A549 (cell line): ENCODE measurements around the gene CUL3. TPM values are rescaled to one million over a fixed set of nuclear protein-coding genes. Genes with fewer than 3 reads are reported as not detected.
"Not testable (repeated sequence)": the region's sequence is repeated elsewhere in the genome, so short reads cannot be mapped to it uniquely, and the experiment has no call there.

Source experiments
- ATAC-seq, 2 experiments: fragments of 200-7000 bp in 1 of 2; fragments of >200 bp in 1 of 2; cut with Nextera tagmentation in 1 of 2; cut with Tn5 transposase in 1 of 2; 3 replicates each; pipeline versions ENCODE4 v1.8.0 to v1.9.1; 2018 to 2020; ENCODE audit warnings: mild to moderate bottlenecking in 1 of 2, moderate library complexity in 1 of 2
- CTCF ChIA-PET: fragments of 300-600 bp; sonication (Branson Sonifier 250); formaldehyde crosslinking; extraction: SDS; loops from one replicate; lab custom pipeline; 2021; ENCODE audit warnings: antibody characterized with exemption, inconsistent platforms; lab: Yijun Ruan, JAX
- POLR2A ChIA-PET: fragments of 350-600 bp; formaldehyde crosslinking; extraction: SDS; loops from one replicate; lab custom pipeline; 2021; ENCODE audit warnings: antibody characterized with exemption, inconsistent platforms; lab: Yijun Ruan, JAX
- DNase-seq, 2 experiments: peaks; one replicate each; pipeline versions ENCODE4 v3.0.0 to v3.0.0-alpha.2; 2011 to 2016; ENCODE audit warnings: low read depth in 1 of 2, low spot score in 1 of 2
- FAIRE-seq: peaks from 2 replicates; lab custom pipeline; 2011; peaks lifted over from hg19 to GRCh38; lab: Jason Lieb, UNC
- H3K27ac ChIP-seq, 2 experiments: fragments of >200 bp; sonication (Bioruptor Twin); formaldehyde crosslinking; 3 replicates each; pipeline ENCODE4 v1.5.1; 2016 to 2017
- H3K4me1 ChIP-seq: fragments of >200 bp; sonication (Bioruptor Twin); formaldehyde crosslinking; 3 replicates; pipeline ENCODE4 v1.6.1; 2016
- H3K4me2 ChIP-seq: fragments of >200 bp; sonication (Bioruptor Twin); formaldehyde crosslinking; 3 replicates; pipeline ENCODE4 v1.6.1; 2016
- H3K4me3 ChIP-seq: fragments of >200 bp; sonication (Bioruptor Twin); formaldehyde crosslinking; 3 replicates; pipeline ENCODE4 v1.5.1; 2016
- H3K9me3 ChIP-seq: fragments of >200 bp; sonication (Bioruptor Twin); formaldehyde crosslinking; 3 replicates; pipeline ENCODE4 v1.6.1; 2016
- EHF ChIP-seq: fragments of 250-450 bp; sonication (Bioruptor Pico); IDR thresholded peaks from 2 replicates; pipeline ENCODE4 v1.5.0; 2020; ENCODE audit warnings: mild to moderate bottlenecking
- FOSL2 ChIP-seq, 2 experiments: fragments of 450-650 bp in 1 of 2; fragments of >200 bp in 1 of 2; sonication (Bioruptor Twin) in 1 of 2; formaldehyde crosslinking; IDR thresholded peaks; 2 replicates each; pipeline versions ENCODE4 v1.5.0 to v1.6.1; 2016 to 2020; ENCODE audit warnings: mild to moderate bottlenecking in 1 of 2, moderate library complexity in 1 of 2
- FOXS1 ChIP-seq: fragments of 250-450 bp; sonication (Bioruptor Pico); IDR thresholded peaks from 2 replicates; pipeline ENCODE4 v1.5.0; 2020; ENCODE audit warnings: mild to moderate bottlenecking, moderate library complexity
- HOXA7 ChIP-seq: fragments of 250-450 bp; sonication (Bioruptor Pico); IDR thresholded peaks from 2 replicates; pipeline ENCODE4 v1.5.0; 2020; ENCODE audit warnings: mild to moderate bottlenecking, moderate library complexity
- HOXB5 ChIP-seq: fragments of 250-450 bp; sonication (Bioruptor Pico); IDR thresholded peaks from 2 replicates; pipeline ENCODE4 v1.5.0; 2020; ENCODE audit warnings: mild to moderate bottlenecking, moderate library complexity
- JUNB ChIP-seq: fragments of >200 bp; sonication (Bioruptor Twin); formaldehyde crosslinking; IDR thresholded peaks from 2 replicates; pipeline ENCODE4 v1.6.1; 2016
- MAZ ChIP-seq: fragments of 150-350 bp; IDR thresholded peaks from 2 replicates; pipeline ENCODE4 v1.6.1; 2014; ENCODE audit warnings: antibody characterized with exemption, low read depth, low read length, borderline replicate concordance
- MYC ChIP-seq: IDR thresholded peaks from 2 replicates; pipeline ENCODE4 v1.6.1; 2012; ENCODE audit warnings: mild to moderate bottlenecking, inconsistent platforms, low read length, improper control_type of control experiment, borderline replicate concordance
- RFX5 ChIP-seq: fragments of 450-650 bp; IDR thresholded peaks from 2 replicates; pipeline ENCODE4 v1.7.1; 2014; ENCODE audit warnings: antibody characterized with exemption, mild to moderate bottlenecking, moderate library complexity
- SMC3 ChIP-seq: fragments of >200 bp; sonication (Bioruptor Twin); formaldehyde crosslinking; IDR thresholded peaks from 3 replicates; pipeline ENCODE4 v1.6.1; 2018; ENCODE audit warnings: inconsistent platforms
- TP53 ChIP-seq: fragments of 250-450 bp; sonication (Bioruptor Pico); IDR thresholded peaks from 2 replicates; pipeline ENCODE4 v1.5.0; 2021; ENCODE audit warnings: mild to moderate bottlenecking, moderate library complexity
- WGBS: methylation state at CpG from one replicate; pipeline ENCODE4 v1.1.6; 2017; ENCODE audit errors: missing lambda C conversion rate; 5-methylcytosine and 5-hydroxymethylcytosine counted together
- polyA plus RNA-seq, 4 experiments: library from polyadenylated mRNA; depleted of rRNA in 3 of 4; stranded (reverse); fragments of >200 nt; fragmentation: RNase III in 1 of 4; extraction: RNeasy Plus Mini Kit Qiagen cat#74134 plus additional on column Dnase treatment in 1 of 4; gene quantifications; 2 replicates in 3 of 4; 3 replicates in 1 of 4; pipeline ENCODE4 v1.2.3, GENCODE V29; 2011 to 2017
- TF ChIP-seq, protein P1 (sequence below): fragments of >200 bp; sonication (Bioruptor Twin); formaldehyde crosslinking; IDR thresholded peaks from 3 replicates; pipeline ENCODE4 v1.5.1; 2016
- TF ChIP-seq, protein P2 (sequence below): IDR thresholded peaks from 2 replicates; pipeline ENCODE4 v1.6.1; 2012; ENCODE audit warnings: low read depth, borderline replicate concordance
- TF ChIP-seq, protein P3 (sequence below): fragments of 450-650 bp; IDR thresholded peaks from 2 replicates; pipeline ENCODE4 v1.6.1; 2014; ENCODE audit warnings: antibody characterized with exemption

Gene CUL3
- polyA plus RNA-seq, 2 of the 4 experiments (the other 2 are of a cell fraction), result 70.5 to 73.9 TPM

DNA sequence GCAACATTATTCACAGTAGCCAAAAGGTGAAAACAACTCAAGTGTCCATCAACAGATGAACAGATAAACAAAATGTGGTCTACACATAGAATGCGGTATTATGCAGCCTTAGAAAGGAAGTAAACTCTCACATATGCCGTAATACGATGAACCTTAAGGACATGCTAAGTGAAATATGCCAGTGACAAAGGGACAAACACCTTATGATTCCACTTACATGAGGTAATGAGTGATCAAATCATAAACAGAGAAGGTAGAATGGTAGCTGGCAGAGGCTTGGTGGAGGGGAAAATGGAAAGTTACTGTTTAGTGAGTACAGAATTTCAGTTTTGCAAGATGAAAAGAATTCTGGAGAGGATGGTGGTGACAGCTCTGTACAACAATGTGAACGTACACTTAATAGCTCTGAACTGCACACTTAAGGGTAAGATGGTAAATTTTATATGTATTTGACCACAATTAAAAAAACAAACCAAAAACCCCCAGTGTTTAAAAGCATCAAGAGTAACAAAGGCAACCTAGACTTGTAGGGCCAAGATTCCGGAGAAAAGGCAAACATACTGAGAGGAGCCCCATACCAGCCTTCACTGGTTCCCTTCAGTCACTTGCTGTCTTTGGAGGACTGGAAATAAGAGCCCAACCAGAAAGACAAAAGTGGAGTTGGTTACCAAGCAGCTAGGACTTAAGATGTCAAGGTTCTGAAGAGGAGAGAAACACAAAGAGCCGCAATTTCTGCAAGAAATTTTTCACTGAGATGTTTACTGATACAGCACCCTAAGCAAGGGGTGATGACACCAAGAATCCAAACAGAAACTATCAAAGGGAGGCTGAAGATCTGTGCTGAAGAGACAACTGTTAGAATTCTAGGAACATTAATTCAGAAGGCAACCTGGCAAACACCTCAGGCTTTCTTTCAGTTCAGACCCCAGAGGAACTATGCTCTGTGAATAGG is 61.3 kb downstream of the CUL3 start:
- ATAC-seq, result peak; percentile 48 to 55; a peak in 3 of 6 replicates
- Histone ChIP-seq H3K9me3 (no peaks in the 10 kb centered on the region), H3K27ac (0 out of 6 replicates have a peak overlapping the region, but pooled peaks of 1 of the 2 experiments have one; percentile 14), H3K4me3 (no peak overlapping the region), H3K4me2 (peak overlapping the region; percentile 30), H3K4me1 (peaks cover 63% of the 10 kb centered on the region)
- FAIRE-seq, result no peak
- CTCF ChIA-PET, result interaction anchor here (0.8 kb wide), 1 partner anchor 11 kb away, joined by 3 read pairs; no protein-coding TSS in a partner anchor
- no peak for TF ChIP-seq RFX5
- TF ChIP-seq HOXB5, result no peak
- no peak for TF ChIP-seq MYC
- TF ChIP-seq, protein P1, sequence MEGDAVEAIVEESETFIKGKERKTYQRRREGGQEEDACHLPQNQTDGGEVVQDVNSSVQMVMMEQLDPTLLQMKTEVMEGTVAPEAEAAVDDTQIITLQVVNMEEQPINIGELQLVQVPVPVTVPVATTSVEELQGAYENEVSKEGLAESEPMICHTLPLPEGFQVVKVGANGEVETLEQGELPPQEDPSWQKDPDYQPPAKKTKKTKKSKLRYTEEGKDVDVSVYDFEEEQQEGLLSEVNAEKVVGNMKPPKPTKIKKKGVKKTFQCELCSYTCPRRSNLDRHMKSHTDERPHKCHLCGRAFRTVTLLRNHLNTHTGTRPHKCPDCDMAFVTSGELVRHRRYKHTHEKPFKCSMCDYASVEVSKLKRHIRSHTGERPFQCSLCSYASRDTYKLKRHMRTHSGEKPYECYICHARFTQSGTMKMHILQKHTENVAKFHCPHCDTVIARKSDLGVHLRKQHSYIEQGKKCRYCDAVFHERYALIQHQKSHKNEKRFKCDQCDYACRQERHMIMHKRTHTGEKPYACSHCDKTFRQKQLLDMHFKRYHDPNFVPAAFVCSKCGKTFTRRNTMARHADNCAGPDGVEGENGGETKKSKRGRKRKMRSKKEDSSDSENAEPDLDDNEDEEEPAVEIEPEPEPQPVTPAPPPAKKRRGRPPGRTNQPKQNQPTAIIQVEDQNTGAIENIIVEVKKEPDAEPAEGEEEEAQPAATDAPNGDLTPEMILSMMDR, result no peak
- TF ChIP-seq, protein P2, sequence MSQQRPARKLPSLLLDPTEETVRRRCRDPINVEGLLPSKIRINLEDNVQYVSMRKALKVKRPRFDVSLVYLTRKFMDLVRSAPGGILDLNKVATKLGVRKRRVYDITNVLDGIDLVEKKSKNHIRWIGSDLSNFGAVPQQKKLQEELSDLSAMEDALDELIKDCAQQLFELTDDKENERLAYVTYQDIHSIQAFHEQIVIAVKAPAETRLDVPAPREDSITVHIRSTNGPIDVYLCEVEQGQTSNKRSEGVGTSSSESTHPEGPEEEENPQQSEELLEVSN, result no peak
- TF ChIP-seq FOSL2 (IDR thresholded peaks at IDR 0.05), result no peak
- no peak for TF ChIP-seq FOSL2 (CRISPR knock-in tag; IDR thresholded peaks at IDR 0.05)
- TF ChIP-seq HOXA7 (CRISPR knock-in tag), result no peak
- TF ChIP-seq EHF (CRISPR knock-in tag), result no peak
- no peak for TF ChIP-seq FOXS1 (CRISPR knock-in tag)
- no peak for TF ChIP-seq JUNB
- no peak for TF ChIP-seq TP53 (CRISPR knock-in tag)
- no peak for TF ChIP-seq SMC3
- TF ChIP-seq MAZ, result no peak
- POLR2A ChIA-PET, result no interaction called here
- WGBS, result 75% methylated on average over 6 of the region's 6 CpGs
- no peak for DNase-seq

DNA sequence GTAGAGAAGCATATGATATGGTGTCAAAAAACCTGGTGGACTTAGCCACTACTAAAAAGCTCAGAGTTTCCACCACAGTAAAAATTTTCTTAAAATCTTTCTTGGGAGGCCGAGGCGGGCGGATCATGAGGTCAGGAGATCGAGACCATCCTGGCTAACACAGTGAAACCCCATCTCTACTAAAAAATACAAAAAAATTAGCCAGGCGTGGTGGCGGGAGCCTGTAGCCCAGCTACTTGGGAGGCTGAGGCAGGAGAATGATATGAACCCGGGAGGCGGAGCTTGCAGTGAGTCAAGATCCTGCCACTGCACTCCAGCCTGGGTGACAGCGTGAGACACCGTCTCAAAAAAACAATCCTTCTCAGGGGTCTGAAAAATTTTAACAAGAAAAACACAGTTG is 62.7 kb downstream of the CUL3 start:
- Histone ChIP-seq H3K27ac (peak overlapping the region in 1 of 2 experiments; percentile 23; a peak in 1 of 6 replicates), H3K4me1 (peaks cover 75% of the 10 kb centered on the region)
- 90% methylated on average over 10 of the region's 10 CpGs for WGBS
- H3K9me3 ChIP-seq, ATAC-seq, CTCF ChIA-PET, H3K4me2 ChIP-seq, H3K4me3 ChIP-seq, DNase-seq, FAIRE-seq, POLR2A ChIA-PET: not testable (repeated sequence)

DNA sequence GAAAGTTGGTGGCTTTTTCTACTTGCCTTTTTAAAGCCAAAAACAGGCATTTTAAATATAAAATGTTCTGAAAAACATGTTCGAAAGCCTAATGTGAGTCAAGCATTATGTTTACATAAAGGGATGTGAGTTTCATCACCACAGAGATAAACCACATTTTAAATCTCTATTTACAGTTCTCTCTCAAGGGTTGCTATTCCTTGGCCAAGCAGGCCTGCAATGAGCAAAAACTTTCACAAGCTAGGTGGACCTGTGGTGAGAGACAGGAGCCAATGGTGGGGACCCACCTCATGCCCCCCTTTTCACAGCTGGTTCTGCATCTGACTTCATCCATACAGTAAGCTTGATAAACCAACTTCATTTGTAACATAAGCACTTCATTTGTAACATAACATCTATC is 65.1 kb downstream of the CUL3 start:
- peak in 1 of 2 experiments; percentile 17 for DNase-seq
- CTCF ChIA-PET, result interaction anchor here (0.6 to 1.7 kb wide), 5 partner anchors 13 to 130 kb away, joined by 3 to 4 read pairs (median 3); no protein-coding TSS in a partner anchor

More for the DNA sequence above, 65.1 kb downstream of the CUL3 start:
- H3K4me1 ChIP-seq, result peaks cover 65% of the 10 kb centered on the region
- FAIRE-seq (no peak), ATAC-seq (peak; percentile 24 to 52; a peak in 4 of 6 replicates)
- H3K4me3 ChIP-seq, result no peak overlapping the region
- POLR2A ChIA-PET, result interaction anchor here (1.1 kb wide), 1 partner anchor 34 kb away, joined by 4 read pairs; no protein-coding TSS in a partner anchor
- H3K9me3 ChIP-seq, result no peaks in the 10 kb centered on the region
- peak overlapping the region; percentile 63 for H3K4me2 ChIP-seq
- WGBS, result 6% methylated on average over 1 of the region's 1 CpG
- TF ChIP-seq, protein P3, sequence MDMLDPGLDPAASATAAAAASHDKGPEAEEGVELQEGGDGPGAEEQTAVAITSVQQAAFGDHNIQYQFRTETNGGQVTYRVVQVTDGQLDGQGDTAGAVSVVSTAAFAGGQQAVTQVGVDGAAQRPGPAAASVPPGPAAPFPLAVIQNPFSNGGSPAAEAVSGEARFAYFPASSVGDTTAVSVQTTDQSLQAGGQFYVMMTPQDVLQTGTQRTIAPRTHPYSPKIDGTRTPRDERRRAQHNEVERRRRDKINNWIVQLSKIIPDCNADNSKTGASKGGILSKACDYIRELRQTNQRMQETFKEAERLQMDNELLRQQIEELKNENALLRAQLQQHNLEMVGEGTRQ, result no peak
- H3K27ac ChIP-seq, result peak overlapping the region; percentile 13 to 55; a peak in 5 of 6 replicates
